GM04503 (cell line): ENCODE data around the gene ADAMTSL2.

Experiments used
- DNase-seq: peaks from one replicate; pipeline ENCODE4 v3.0.0-alpha.2; 2012; ENCODE audit warnings: low read depth

The ADAMTSL2 gene

GRCh38 chr9:133589454-133590227, 55.1 kb downstream of the ADAMTSL2 start:
- DNase-seq, result no peak

- no peak for DNase-seq
Measured at GRCh38 chr9:133590231-133590855, 55.8 kb downstream of the ADAMTSL2 start.

GRCh38 chr9:133591116-133591910, 56.8 kb downstream of the ADAMTSL2 start:
- DNase-seq, result no peak

GRCh38 chr9:133591985-133592384, 57.5 kb downstream of the ADAMTSL2 start:
- DNase-seq, result no peak

GRCh38 chr9:133592731-133593409, 58.4 kb downstream of the ADAMTSL2 start:
- no peak for DNase-seq

GRCh38 chr9:133593587-133594253, 59.2 kb downstream of the ADAMTSL2 start:
- no peak for DNase-seq

GRCh38 chr9:133594310-133594709, 59.8 kb downstream of the ADAMTSL2 start:
- DNase-seq, result no peak

GRCh38 chr9:133595910-133596309, 61.4 kb downstream of the ADAMTSL2 start:
- no peak for DNase-seq

- no peak for DNase-seq
Measured at GRCh38 chr9:133597316-133597957, 62.9 kb downstream of the ADAMTSL2 start.

GRCh38 chr9:133598978-133599377, 64.5 kb downstream of the ADAMTSL2 start:
- DNase-seq, result no peak

GRCh38 chr9:133599470-133600173, 65.1 kb downstream of the ADAMTSL2 start:
- no peak for DNase-seq

GRCh38 chr9:133600739-133601138, 66.2 kb downstream of the ADAMTSL2 start:
- DNase-seq, result no peak

- DNase-seq, result no peak
Measured at GRCh38 chr9:133601746-133602145, 67.2 kb downstream of the ADAMTSL2 start.

GRCh38 chr9:133602277-133602676, 67.8 kb downstream of the ADAMTSL2 start:
- no peak for DNase-seq

- no peak for DNase-seq
Measured at GRCh38 chr9:133603135-133603927, 68.8 kb downstream of the ADAMTSL2 start.

- no peak for DNase-seq
Measured at GRCh38 chr9:133604214-133604613, 69.7 kb downstream of the ADAMTSL2 start.

GRCh38 chr9:133604856-133605255, 70.4 kb downstream of the ADAMTSL2 start:
- no peak for DNase-seq

GRCh38 chr9:133605446-133605845, 70.9 kb downstream of the ADAMTSL2 start:
- DNase-seq, result no peak

- DNase-seq, result no peak
Measured at GRCh38 chr9:133605856-133606707, 71.6 kb downstream of the ADAMTSL2 start.
